Spleen (tissue), 11 donors: ENCODE results near the gene SPATA46. TPM values are rescaled to one million over a fixed set of nuclear protein-coding genes. Genes with fewer than 3 reads are reported as not detected.
A peak's percentile ranks its signal among the peaks of the same experiment; 100 is the strongest.
"Not testable (repeated sequence)": the region's sequence is repeated elsewhere in the genome, so short reads cannot be mapped to it uniquely, and the experiment has no call there.

Source experiments
- DNase-seq: peaks from one replicate; pipeline ENCODE4 v3.0.0-alpha.2; 2020
- H3K27ac ChIP-seq, 8 donors: fragments of 200-600 bp; sonication (generic) in 7 of 8; 1 replicate in 4 of 8; 2 replicates in 4 of 8; pipeline versions ENCODE4 v1.5.0 to v1.8.0; 2016 to 2021; ENCODE audit warnings: inconsistent platforms in 4 of 8, mild to moderate bottlenecking in 4 of 8, moderate library complexity in 1 of 8
- H3K27me3 ChIP-seq, 7 donors: fragments of 200-600 bp; sonication (generic) in 6 of 7; replicated peaks in 1 of 7; 1 replicate in 4 of 7; 2 replicates in 3 of 7; pipeline versions ENCODE4 v1.5.0 to v1.8.0; 2016 to 2021; ENCODE audit warnings: inconsistent platforms in 3 of 7, mild to moderate bottlenecking in 1 of 7
- H3K36me3 ChIP-seq, 6 donors: fragments of 200-600 bp; sonication (generic) in 5 of 6; 1 replicate in 4 of 6; 2 replicates in 2 of 6; pipeline versions ENCODE4 v1.5.0 to v1.8.0; 2016 to 2021; ENCODE audit warnings: inconsistent platforms in 2 of 6
- H3K4me1 ChIP-seq, 6 donors: fragments of 200-600 bp; sonication (generic) in 5 of 6; 1 replicate in 3 of 6; 2 replicates in 3 of 6; pipeline versions ENCODE4 v1.5.0 to v1.8.0; 2016 to 2021; ENCODE audit warnings: inconsistent platforms in 3 of 6
- H3K4me3 ChIP-seq, 8 donors: fragments of 200-600 bp; sonication (generic) in 7 of 8; 1 replicate in 4 of 8; 2 replicates in 4 of 8; pipeline versions ENCODE4 v1.5.0 to v1.8.0; 2016 to 2021; ENCODE audit warnings: inconsistent platforms in 4 of 8, mild to moderate bottlenecking in 4 of 8, moderate library complexity in 2 of 8
- H3K9me3 ChIP-seq, 8 donors: fragments of 200-600 bp; sonication (generic) in 7 of 8; 1 replicate in 4 of 8; 2 replicates in 4 of 8; pipeline versions ENCODE4 v1.5.0 to v1.8.0; 2016 to 2021; ENCODE audit warnings: inconsistent platforms in 4 of 8
- POLR2A ChIP-seq, 3 donors: fragments of 450-650 bp; IDR thresholded peaks; one replicate each; pipeline ENCODE4 v1.5.1; 2017; ENCODE audit warnings: antibody characterized with exemption in 3 of 3, mild to moderate bottlenecking in 1 of 3
- POLR2AphosphoS5 ChIP-seq, 3 donors: sonication (generic); formaldehyde crosslinking; IDR thresholded peaks; one replicate each; pipeline ENCODE4 v1.5.1; 2017; ENCODE audit warnings: antibody characterized with exemption in 3 of 3
- WGBS, 5 donors: extraction: QIAGEN DNeasy Blood & Tissue Kit in 3 of 5; methylation state at CpG; one replicate each; pipeline versions ENCODE4 v1.1.5 to v1.1.7; 2013 to 2018; 5-methylcytosine and 5-hydroxymethylcytosine counted together
- intact Hi-C: fragments of 100-400 bp; cut with DNase I; formaldehyde crosslinking; loops from one replicate; pipeline ENCODE4 v1.15.0; 2023; ENCODE audit warnings: low total_unique reads
- polyA plus RNA-seq, 3 donors: library from polyadenylated mRNA; stranded (reverse); fragments of 200-250 nt; gene quantifications; one replicate each; pipeline ENCODE4 v1.2.1, GENCODE V29; 2013
- total RNA-seq, 7 donors: library from RNA; depleted of rRNA in 3 of 7; stranded (reverse); fragments of >200 nt in 3 of 7; fragmentation: NEBNext Ultra II Directional in 4 of 7; extraction: Animal tissue kit (Norgen Biotek cat#: 25700) in 4 of 7; gene quantifications; one replicate each; pipeline versions ENCODE4 v1.1.0 to v1.2.1, GENCODE V29; 2016 to 2021
- TF ChIP-seq, protein P1 (sequence below), 11 experiments: fragments of 200-600 bp in 7 of 11; fragments of 450-650 bp in 4 of 11; sonication (generic) in 4 of 11; IDR thresholded peaks in 8 of 11; conservative IDR thresholded peaks in 3 of 11; 1 replicate in 7 of 11; 2 replicates in 4 of 11; pipeline versions ENCODE4 v1.4.0 to v1.8.0; 2016 to 2021; ENCODE audit warnings: antibody characterized with exemption in 11 of 11, inconsistent platforms in 4 of 11, mild to moderate bottlenecking in 1 of 11
- donor health status: healthy with polysubstance abuse.
- donor health status: DM: no; HTN: no; CAD: no; lungs with moderate emphysema.
- donor health status: DM: no; HTN: no; CAD: no.
- donor health status: Bipolar disorder and iron deficiency.
- donor health status: healthy.
- donor health status: DM: no; HTN: no; CAD: no.
- donor health status: DM: yes; HTN: yes; CAD: no.

Gene SPATA46
- total and polyA plus RNA-seq, 10 donors = not detected

- Histone ChIP-seq H3K27ac (no peak overlapping the region), H3K27me3 (peaks cover 0 to 17% (median 0%) of the 10 kb centered on the region in 7 donors), H3K36me3 (peaks cover 0 to 24% (median 0%) of the 10 kb centered on the region in 6 donors), H3K9me3 (no peaks in the 10 kb centered on the region), H3K4me1 (no peaks in the 10 kb centered on the region), H3K4me3 (no peak overlapping the region)
- WGBS, 5 donors = 41 to 59% (median 45%) methylated on average over 4 to 5 of the region's 5 CpGs
- intact Hi-C loops = no loop called here
- DNase-seq = no peak
- TF ChIP-seq POLR2A (IDR thresholded peaks at IDR 0.05) (no peak), POLR2AphosphoS5 (IDR thresholded peaks at IDR 0.05) (no peak)
- TF ChIP-seq, protein P1, sequence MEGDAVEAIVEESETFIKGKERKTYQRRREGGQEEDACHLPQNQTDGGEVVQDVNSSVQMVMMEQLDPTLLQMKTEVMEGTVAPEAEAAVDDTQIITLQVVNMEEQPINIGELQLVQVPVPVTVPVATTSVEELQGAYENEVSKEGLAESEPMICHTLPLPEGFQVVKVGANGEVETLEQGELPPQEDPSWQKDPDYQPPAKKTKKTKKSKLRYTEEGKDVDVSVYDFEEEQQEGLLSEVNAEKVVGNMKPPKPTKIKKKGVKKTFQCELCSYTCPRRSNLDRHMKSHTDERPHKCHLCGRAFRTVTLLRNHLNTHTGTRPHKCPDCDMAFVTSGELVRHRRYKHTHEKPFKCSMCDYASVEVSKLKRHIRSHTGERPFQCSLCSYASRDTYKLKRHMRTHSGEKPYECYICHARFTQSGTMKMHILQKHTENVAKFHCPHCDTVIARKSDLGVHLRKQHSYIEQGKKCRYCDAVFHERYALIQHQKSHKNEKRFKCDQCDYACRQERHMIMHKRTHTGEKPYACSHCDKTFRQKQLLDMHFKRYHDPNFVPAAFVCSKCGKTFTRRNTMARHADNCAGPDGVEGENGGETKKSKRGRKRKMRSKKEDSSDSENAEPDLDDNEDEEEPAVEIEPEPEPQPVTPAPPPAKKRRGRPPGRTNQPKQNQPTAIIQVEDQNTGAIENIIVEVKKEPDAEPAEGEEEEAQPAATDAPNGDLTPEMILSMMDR (IDR thresholded peaks at IDR 0.05 in 8 of 11, conservative IDR thresholded peaks at IDR 0.05 in 3 of 11) = peak in 6 of 11 experiments; percentile 11 to 46 (median 22)
Measured at GRCh38 chr1:162357681-162358266, 18.9 kb downstream of the SPATA46 start.

DNA sequence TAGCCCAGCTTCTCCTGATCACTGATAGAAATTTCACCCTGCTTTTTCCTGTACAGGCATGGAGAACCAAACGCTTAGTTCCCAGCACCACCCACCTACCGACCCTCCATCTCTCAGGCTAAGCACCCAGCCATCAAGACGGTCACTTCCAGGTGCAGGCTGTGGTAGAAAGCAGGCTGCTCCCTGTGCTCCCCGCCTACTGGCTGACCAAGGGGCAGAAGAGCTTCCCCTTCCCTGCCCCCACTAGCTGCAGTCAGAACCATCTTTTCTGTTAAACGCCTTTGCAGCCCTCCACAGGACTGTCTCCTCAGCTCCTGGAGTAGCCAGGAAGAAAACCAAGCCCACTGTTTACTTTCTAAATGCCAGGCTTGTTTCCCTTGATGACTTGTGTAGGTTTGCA, 23.0 kb downstream of the SPATA46 start:
- no peak for DNase-seq
- 61 to 75% (median 67%) methylated on average over 3 to 5 of the region's 5 CpGs for WGBS, 5 donors
- intact Hi-C loops = no loop called here
- H3K27ac ChIP-seq = no peak overlapping the region
- TF ChIP-seq POLR2AphosphoS5 (IDR thresholded peaks at IDR 0.05) (no peak), POLR2A (IDR thresholded peaks at IDR 0.05) (no peak)
- TF ChIP-seq, protein P1 (IDR thresholded peaks at IDR 0.05 in 8 of 11, conservative IDR thresholded peaks at IDR 0.05 in 3 of 11) = no peak
- H3K4me1 ChIP-seq = no peaks in the 10 kb centered on the region
- H3K9me3 ChIP-seq = no peaks in the 10 kb centered on the region
- H3K36me3 ChIP-seq = peaks cover 0 to 24% (median 0%) of the 10 kb centered on the region in 6 donors
- no peak overlapping the region for H3K4me3 ChIP-seq
- H3K27me3 ChIP-seq = peaks cover 0 to 17% (median 0%) of the 10 kb centered on the region in 7 donors

- H3K27ac ChIP-seq = no peak overlapping the region
- no peaks in the 10 kb centered on the region for H3K9me3 ChIP-seq
- peaks cover 0 to 17% (median 0%) of the 10 kb centered on the region in 7 donors for H3K27me3 ChIP-seq
- WGBS, 5 donors = 68 to 76% (median 72%) methylated on average over 9 of the region's 9 CpGs
- no peak overlapping the region for H3K4me3 ChIP-seq
- no peak for TF ChIP-seq POLR2AphosphoS5 (IDR thresholded peaks at IDR 0.05)
- TF ChIP-seq, protein P1 (IDR thresholded peaks at IDR 0.05 in 8 of 11, conservative IDR thresholded peaks at IDR 0.05 in 3 of 11) = no peak
- peaks cover 0 to 24% (median 0%) of the 10 kb centered on the region in 6 donors for H3K36me3 ChIP-seq
- no peak for DNase-seq
- H3K4me1 ChIP-seq = no peaks in the 10 kb centered on the region
- intact Hi-C loops = no loop called here
Measured at GRCh38 chr1:162353078-162353477, 23.6 kb downstream of the SPATA46 start.

- H3K4me3 ChIP-seq, H3K27me3 ChIP-seq, DNase-seq, H3K4me1 ChIP-seq, intact Hi-C loops, H3K9me3 ChIP-seq, H3K27ac ChIP-seq: not testable (repeated sequence)
- WGBS, 5 donors = 54 to 72% (median 61%) methylated on average over 3 to 4 of the region's 4 CpGs
- H3K36me3 ChIP-seq = peaks cover 0 to 19% (median 0%) of the 10 kb centered on the region in 6 donors
Measured at GRCh38 chr1:162351874-162352273, 24.8 kb downstream of the SPATA46 start.
